ENCODE measurements around the gene SLC46A2.

The SLC46A2 gene

GRCh38 chr9:112885324-112885723 is 5.4 kb downstream of the SLC46A2 start:
- no peak for DNase-seq

- DNase-seq, result no peak
These were observed 6.0 kb downstream of the SLC46A2 start for GRCh38 chr9:112884721-112885120.

DNA sequence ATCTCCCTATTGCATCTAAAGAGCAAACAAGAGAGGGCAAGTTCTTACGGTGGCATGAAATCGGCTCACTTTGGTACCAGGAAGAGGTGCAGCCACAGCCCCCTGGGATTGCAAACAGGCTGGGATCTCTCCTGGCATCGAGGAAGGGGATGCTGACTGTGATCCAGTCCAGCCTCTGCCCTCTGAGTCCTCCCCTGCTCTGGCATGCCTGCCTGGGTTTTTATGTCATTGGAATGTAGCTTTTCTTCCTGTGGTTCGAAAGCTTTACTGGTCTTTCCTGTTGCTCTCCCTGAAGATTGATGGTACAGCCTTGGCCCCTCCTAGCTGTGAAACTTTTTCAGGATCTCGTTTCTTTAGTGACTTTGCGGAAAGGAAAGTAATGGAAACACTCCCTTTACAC is 6.6 kb downstream of the SLC46A2 start:
- no peak for DNase-seq

DNA sequence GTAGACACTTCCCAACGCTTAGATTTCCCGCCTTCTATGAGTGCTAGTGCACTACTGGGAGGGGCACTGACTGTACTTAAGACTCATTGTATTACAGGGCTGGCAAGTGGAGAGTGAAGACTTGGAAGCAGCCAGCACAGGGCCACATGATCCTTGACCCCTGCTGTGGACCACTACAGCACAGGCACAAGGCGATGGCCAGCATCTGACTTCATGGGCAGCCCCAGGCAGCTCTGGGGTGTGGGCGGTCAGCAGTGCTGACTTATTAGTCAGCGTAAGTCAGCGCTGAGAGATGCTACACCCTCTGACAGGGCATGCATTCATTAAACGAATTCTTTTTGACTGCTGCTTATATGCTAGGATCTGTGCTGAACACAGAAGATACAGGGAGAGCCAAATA is 9.3 kb downstream of the SLC46A2 start:
- DNase-seq, result no peak

GRCh38 chr9:112880650-112881049 is 10.0 kb downstream of the SLC46A2 start:
- no peak for DNase-seq

DNA sequence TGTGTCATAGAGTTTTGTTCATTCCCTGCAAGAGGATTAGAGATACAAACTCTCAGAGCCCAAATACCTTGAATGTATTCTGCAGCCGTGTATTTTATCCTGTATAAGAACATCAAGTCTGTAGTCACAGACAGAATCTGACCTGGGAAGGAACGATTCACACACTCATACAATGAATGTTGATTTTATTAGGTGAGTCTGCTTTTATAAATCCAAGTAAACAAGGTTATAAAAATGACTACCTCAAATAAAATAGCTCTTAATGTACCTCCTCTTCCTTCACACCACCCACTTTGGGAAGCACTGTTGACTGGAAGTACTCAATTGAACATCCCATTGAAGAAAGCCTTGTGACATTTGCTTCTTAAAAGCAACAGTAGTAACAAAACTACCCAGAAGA is 11.9 kb downstream of the SLC46A2 start:
- DNase-seq, result no peak

DNA sequence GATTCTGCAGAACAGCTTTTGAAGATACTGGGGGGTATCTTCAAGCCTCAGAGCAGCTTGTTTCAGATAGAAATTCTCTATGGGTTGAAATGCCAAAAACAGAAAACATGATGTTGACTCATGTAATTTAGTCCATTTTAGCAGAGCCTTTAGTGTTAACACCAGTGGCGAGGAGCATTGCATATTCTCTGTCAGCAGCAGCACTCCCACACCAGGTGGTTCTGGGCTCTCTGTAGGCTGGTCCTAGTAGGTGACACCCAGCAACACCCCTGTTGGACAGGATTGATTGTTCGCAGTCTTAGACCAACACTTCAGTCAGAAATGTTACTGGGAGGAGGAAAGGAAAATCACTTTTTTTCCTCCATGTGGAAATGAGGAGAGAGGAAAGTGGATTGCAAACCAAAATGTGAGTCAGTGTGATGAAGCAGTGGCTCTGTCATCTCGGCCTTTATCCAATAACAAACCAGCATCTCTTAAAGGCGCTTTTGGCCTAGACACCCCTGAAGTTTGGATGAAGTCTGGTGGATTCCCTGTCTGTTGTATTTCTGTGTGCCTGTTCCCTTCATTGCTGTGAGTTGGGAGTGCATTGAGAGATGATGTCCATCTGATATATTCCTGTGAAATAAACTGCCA is 16.8 kb downstream of the SLC46A2 start:
- no peak for DNase-seq

DNA sequence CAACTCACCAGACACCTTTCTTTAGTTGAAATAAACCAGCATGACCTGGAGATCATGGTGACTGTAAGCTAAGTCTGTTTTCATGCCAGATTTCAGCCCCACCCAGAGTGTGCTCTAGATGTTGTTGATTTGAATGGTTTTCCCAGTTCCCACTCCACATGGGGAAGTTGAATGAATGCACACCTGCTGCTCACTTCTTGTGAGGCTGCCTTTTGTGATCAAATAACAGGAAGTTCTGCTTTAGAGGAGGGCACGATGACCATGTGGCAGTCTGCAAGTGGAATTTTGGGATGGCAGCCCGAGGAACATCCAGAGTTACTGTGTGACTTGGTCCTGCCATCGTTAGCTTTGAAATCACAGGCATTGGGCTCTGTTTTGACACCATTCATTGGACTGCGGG is 18.7 kb downstream of the SLC46A2 start:
- DNase-seq, result no peak

GRCh38 chr9:112870556-112870955 is 20.1 kb downstream of the SLC46A2 start:
- DNase-seq, result no peak

DNA sequence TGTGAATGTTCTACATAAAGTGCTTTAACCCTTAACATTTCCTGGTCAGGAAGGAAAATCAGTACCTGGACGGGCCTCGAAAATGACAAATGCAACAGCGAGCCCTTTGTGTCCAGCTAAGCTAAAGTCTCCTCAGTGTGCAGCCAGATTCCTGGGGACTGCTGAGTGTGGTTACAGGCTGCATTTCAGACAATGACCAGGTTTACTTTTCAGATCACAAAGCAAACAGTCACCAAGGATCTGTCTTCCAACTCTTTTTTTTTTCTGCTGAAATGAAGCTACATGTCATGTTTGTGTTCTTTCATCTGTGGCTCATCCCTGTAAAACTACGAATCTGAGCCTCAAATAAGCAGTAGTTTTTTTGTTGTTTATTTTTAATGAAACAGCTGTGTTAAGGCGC is 20.8 kb downstream of the SLC46A2 start:
- no peak for DNase-seq

- DNase-seq, result no peak
These were observed 21.6 kb downstream of the SLC46A2 start for GRCh38 chr9:112869041-112869529.

- DNase-seq, result no peak
These were observed 22.2 kb downstream of the SLC46A2 start for GRCh38 chr9:112868461-112868860.

DNA sequence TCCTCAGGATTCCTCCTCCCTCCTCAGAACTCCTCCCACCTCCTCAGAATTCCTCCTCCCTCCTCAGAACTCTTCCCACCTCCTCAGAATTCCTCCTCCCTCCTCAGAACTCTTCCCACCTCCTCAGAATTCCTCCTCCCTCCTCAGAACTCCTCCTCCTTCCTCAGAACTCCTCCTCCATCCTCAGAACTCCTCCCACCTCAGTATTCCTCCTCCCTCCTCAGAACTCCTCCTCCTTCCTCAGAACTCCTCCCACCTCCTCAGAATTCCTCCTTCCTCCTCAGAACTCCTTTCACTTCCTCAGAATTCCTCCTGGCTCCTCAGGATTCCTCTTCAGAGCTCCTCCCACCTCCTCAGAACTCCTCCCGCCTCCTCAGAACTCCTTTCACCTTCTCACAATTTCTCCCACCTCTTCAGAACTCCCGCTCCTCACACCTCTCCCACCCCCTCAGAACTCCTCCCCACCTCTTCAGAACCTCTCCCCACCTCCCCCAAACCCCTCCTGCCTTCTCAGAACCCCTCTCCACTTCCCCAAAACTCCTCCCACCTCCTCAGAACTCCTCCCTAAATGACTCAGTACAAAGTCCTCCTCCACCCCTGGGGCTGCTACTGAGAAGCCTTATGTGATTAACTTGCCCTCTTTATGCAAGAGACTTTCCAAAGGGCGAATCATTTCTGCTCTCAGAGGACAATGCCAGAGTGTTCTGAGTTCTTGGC is 23.2 kb downstream of the SLC46A2 start:
- DNase-seq, result no peak

- no peak for DNase-seq
These were observed 23.9 kb downstream of the SLC46A2 start for GRCh38 chr9:112866662-112867274.

GRCh38 chr9:112864982-112865381 is 25.7 kb downstream of the SLC46A2 start:
- no peak for DNase-seq

GRCh38 chr9:112864403-112864802 is 26.3 kb downstream of the SLC46A2 start:
- no peak for DNase-seq

DNA sequence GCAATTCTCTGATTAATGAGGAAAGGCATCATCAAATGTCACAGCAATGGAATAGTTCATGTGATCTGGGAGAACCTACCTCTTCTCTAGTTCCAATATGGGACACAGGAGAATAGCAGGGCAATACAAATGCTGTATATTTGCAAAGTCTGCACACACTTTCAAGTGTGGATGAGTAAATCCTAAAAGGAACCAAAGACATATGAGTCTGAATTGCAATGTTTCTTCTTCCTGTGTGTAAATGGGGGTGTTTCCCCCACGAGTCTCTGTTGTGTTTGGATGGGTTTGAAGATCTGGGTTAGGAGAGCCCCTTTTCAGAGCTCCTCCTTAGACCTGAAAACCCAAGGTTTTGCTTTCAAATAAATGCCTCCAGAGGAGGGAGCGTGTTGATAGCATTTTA is 26.9 kb downstream of the SLC46A2 start:
- DNase-seq, result no peak

GRCh38 chr9:112863214-112863613 is 27.5 kb downstream of the SLC46A2 start:
- DNase-seq, result no peak

DNA sequence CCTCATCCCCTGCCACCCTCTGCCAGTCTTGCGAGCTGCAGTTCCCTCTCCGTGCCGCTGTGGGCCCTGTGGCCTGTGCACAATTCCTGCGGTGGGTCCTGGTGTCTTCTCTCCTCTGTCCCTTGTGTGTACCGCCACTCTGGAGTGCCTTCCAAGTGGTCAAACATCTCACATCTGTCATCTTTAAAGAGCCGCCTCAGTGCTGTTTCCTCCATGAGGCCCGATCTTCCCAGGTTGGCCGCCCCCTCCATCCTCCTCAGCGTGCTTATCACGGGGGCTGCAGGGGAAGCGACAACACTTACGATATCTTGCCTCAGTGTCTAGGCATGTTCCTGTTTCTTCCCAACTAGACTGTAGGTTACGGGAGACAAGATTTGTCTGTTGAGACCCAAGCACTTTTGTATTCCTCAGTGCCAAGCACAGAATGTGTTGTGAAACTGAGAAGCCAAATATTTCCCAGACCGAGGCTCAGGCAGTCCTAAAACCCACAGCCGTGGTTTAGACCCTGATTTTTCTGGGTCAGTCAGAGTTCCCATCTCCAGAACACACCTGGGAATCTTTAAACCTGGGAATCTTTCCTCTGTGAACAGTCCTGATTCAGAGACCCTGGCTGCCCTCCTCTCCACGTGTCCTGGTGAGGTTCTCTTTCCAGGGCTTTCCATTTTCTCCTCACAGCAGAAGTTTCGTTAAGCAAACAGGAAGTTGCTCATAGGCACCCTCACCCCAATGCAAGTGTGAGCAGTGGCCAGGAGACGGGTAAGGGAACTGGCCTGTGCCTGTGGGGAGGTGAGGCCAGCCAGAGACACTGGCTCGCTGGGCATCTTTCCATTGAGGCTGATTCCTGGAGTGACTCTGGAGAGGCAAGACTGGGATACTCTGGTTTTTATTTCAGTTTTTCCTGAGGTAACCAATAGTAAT is 28.8 kb downstream of the SLC46A2 start:
- DNase-seq, result no peak

DNA sequence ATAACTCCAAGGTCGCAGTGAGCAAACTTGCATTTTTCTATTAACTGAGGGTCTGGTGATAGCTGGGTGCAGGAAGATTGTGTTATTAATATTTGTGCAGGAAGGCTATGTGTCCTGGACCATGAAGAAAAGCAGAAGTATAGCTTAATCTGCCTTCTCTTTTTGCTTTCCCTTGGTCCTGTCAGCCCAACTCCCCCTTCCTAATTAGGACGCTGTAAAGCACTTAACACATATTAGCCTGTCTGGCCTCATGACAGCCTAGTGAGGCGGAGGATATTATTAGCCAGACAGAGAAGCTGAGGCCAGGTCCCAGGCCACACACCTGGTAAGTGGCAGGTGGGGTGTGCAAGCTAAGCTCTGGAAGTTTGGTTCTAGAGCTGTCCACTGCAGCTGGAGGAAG is 29.5 kb downstream of the SLC46A2 start:
- no peak for DNase-seq

GRCh38 chr9:112860451-112860850 is 30.2 kb downstream of the SLC46A2 start:
- no peak for DNase-seq

DNA sequence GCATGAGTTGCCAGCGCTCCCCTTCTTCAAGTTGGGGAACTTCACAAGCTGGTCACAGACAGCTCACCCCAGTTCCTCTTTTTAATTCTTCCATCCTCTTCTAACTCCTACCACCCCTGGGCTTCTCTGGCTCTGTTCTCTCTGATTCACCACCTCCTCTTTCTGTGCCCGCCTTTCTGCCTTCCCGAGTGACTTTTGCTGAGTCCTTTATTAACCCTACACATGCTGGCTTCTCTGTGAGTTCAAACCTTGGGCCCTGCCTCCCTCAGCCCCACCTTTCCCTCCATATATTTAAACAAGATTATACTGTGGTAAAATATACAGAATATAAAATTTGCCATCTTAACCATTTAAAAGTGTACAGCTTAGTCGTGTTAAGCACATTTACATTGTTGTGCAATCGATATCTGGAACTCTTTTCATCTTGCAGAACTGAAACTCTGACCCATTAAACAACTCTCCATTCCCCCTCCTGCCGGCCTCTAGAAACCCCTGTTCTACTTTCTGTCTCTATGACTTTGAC is 32.0 kb downstream of the SLC46A2 start:
- no peak for DNase-seq

DNA sequence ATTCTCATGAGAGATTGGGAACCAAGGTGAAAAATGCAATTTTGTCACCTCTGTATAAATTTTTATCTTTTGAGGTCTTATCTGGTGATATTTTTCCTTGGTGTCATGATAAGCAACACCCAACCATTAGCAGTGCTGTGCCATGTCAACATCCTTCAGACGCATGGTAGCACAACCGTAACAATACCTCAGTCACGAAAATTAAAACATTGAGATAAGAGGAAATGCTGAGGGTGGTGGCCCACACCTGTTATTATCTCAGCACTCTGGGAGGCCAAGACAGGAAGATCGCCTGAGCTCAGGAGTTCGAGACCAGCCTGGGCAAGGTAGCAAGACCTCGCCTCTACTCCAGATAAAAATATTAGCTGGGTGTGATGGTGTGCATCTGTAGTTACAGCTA is 32.7 kb downstream of the SLC46A2 start:
- no peak for DNase-seq
